NCI-H2227 treated with DMSO at 0.1 percent for 48 hours (cell line): ENCODE data around the gene NUDT17.
"Not testable (repeated sequence)": the region's sequence is repeated elsewhere in the genome, so short reads cannot be mapped to it uniquely, and the experiment has no call there.

ENCODE experiments used
- DNase-seq: peaks from one replicate; lab custom pipeline; 2025; lab: John Stamatoyannopoulos, UW

Gene NUDT17

GRCh38 chr1:145845514-145846161 lies at the start of gene NUDT17:
NUDT17 (plus strand) TSS chr1:145845630; CDS start chr1:145845641, 11 bp downstream.
- peak; percentile 75 for DNase-seq

GRCh38 chr1:145796753-145797152 lies 48.7 kb upstream of the NUDT17 start:
- DNase-seq: no peak

GRCh38 chr1:145799806-145800205 lies 45.6 kb upstream of the NUDT17 start:
- no peak for DNase-seq

GRCh38 chr1:145804235-145805045 lies 41.0 kb upstream of the NUDT17 start:
- no peak for DNase-seq

GRCh38 chr1:145805057-145805456 lies 40.4 kb upstream of the NUDT17 start:
- DNase-seq: no peak

- no peak for DNase-seq
These were observed 39.0 kb upstream of the NUDT17 start for GRCh38 chr1:145806408-145806807.

- no peak for DNase-seq
These were observed 38.6 kb upstream of the NUDT17 start for GRCh38 chr1:145806844-145807243.

- DNase-seq: not testable (repeated sequence)
These were observed 32.2 kb upstream of the NUDT17 start for GRCh38 chr1:145812977-145813810.

- DNase-seq: not testable (repeated sequence)
These were observed 27.3 kb upstream of the NUDT17 start for GRCh38 chr1:145818095-145818494.

GRCh38 chr1:145822779-145823331 lies 22.6 kb upstream of the NUDT17 start:
- not testable (repeated sequence) for DNase-seq

- DNase-seq: peak; percentile 97
These were observed 21.6 kb upstream of the NUDT17 start, which contains the start of the genes POLR3C and RNF115 for GRCh38 chr1:145823565-145824498. POLR3C (plus strand) TSS chr1:145824200; CDS start chr1:145825777, 1,577 bp downstream. RNF115 (minus strand) TSS chr1:145824095; CDS start chr1:145823873, 222 bp downstream.

GRCh38 chr1:145824499-145824842 lies 21.0 kb upstream of the NUDT17 start:
- DNase-seq: no peak

GRCh38 chr1:145826030-145826429 lies 19.4 kb upstream of the NUDT17 start:
- no peak for DNase-seq

GRCh38 chr1:145827966-145828365 lies 17.5 kb upstream of the NUDT17 start:
- no peak for DNase-seq

GRCh38 chr1:145828367-145829026 lies 16.9 kb upstream of the NUDT17 start:
- DNase-seq: no peak

- not testable (repeated sequence) for DNase-seq
These were observed 14.6 kb upstream of the NUDT17 start for GRCh38 chr1:145830810-145831209.

- DNase-seq: no peak
These were observed 7.8 kb upstream of the NUDT17 start for GRCh38 chr1:145837656-145838055.

- DNase-seq: no peak
These were observed 2.4 kb upstream of the NUDT17 start for GRCh38 chr1:145843031-145843430.

GRCh38 chr1:145845144-145845513 lies 301 bp upstream of the NUDT17 start:
- DNase-seq: no peak

GRCh38 chr1:145846201-145846612 lies 777 bp downstream of the NUDT17 start:
- peak; percentile 35 for DNase-seq
